HG03432 (cell line): Measurements from ENCODE around the gene BMP6.
"Not testable (repeated sequence)": the region's sequence is repeated elsewhere in the genome, so short reads cannot be mapped to it uniquely, and the experiment has no call there.

ENCODE experiments used
- ATAC-seq: cut with Tn5 transposase; IDR thresholded peaks from one replicate; pipeline ENCODE4 v1.9.1; 2021; ENCODE audit warnings: mild to moderate bottlenecking, moderate library complexity; ENCODE audit not compliant: unreplicated experiment

Gene BMP6

GRCh38 chr6:7786214-7786661 lies 60.3 kb downstream of the BMP6 start:
- no peak for ATAC-seq

- no peak for ATAC-seq
Measured at GRCh38 chr6:7787137-7787608, 61.3 kb downstream of the BMP6 start.

- ATAC-seq, result no peak
Measured at GRCh38 chr6:7787731-7788130, 61.8 kb downstream of the BMP6 start.

GRCh38 chr6:7794509-7794908 lies 68.6 kb downstream of the BMP6 start:
- no peak for ATAC-seq

GRCh38 chr6:7797386-7797785 lies 71.5 kb downstream of the BMP6 start:
- no peak for ATAC-seq

GRCh38 chr6:7798751-7799150 lies 72.9 kb downstream of the BMP6 start:
- no peak for ATAC-seq

GRCh38 chr6:7802662-7803061 lies 76.8 kb downstream of the BMP6 start:
- ATAC-seq, result no peak

GRCh38 chr6:7803214-7803613 lies 77.3 kb downstream of the BMP6 start:
- no peak for ATAC-seq

- no peak for ATAC-seq
Measured at GRCh38 chr6:7805078-7805849, 79.4 kb downstream of the BMP6 start.

GRCh38 chr6:7805850-7806214 lies 79.9 kb downstream of the BMP6 start:
- no peak for ATAC-seq

GRCh38 chr6:7806711-7807110 lies 80.8 kb downstream of the BMP6 start:
- ATAC-seq, result no peak

GRCh38 chr6:7809346-7809745 lies 83.4 kb downstream of the BMP6 start:
- ATAC-seq, result no peak

- ATAC-seq, result no peak
Measured at GRCh38 chr6:7811441-7811840, 85.5 kb downstream of the BMP6 start.

- no peak for ATAC-seq
Measured at GRCh38 chr6:7812623-7813022, 86.7 kb downstream of the BMP6 start.

GRCh38 chr6:7813193-7813592 lies 87.3 kb downstream of the BMP6 start:
- no peak for ATAC-seq

GRCh38 chr6:7813704-7814103 lies 87.8 kb downstream of the BMP6 start:
- ATAC-seq, result no peak

- ATAC-seq, result no peak
Measured at GRCh38 chr6:7815716-7816115, 89.8 kb downstream of the BMP6 start.

GRCh38 chr6:7817184-7817583 lies 91.3 kb downstream of the BMP6 start:
- not testable (repeated sequence) for ATAC-seq

GRCh38 chr6:7818257-7819214 lies 92.6 kb downstream of the BMP6 start:
- ATAC-seq, result no peak

- ATAC-seq, result no peak
Measured at GRCh38 chr6:7819431-7820015, 93.6 kb downstream of the BMP6 start.

GRCh38 chr6:7820288-7820835 lies 94.5 kb downstream of the BMP6 start:
- no peak for ATAC-seq
